Upper lobe of left lung (tissue), 6 donors: ENCODE results near the gene SLC41A3. TPM values are rescaled to one million over a fixed set of nuclear protein-coding genes. Genes with fewer than 3 reads are reported as not detected.

ENCODE experiments used
- ATAC-seq, 2 donors: fragments of 200-7000 bp; cut with Tn5 transposase; one replicate each; pipeline ENCODE4 v1.9.1; 2022; ENCODE audit warnings: mild to moderate bottlenecking in 2 of 2, moderate library complexity in 2 of 2; ENCODE audit not compliant: low FRiP score in 2 of 2
- DNase-seq, 2 donors: peaks; one replicate each; pipeline ENCODE4 v3.0.0-alpha.2; 2019 to 2020
- H3K27ac ChIP-seq, 4 donors: fragments of 200-600 bp; sonication (generic); one replicate each; pipeline ENCODE4 v1.5.1; 2016 to 2019
- H3K27me3 ChIP-seq, 4 donors: fragments of 200-600 bp; sonication (generic); one replicate each; pipeline ENCODE4 v1.5.1; 2017 to 2019
- H3K36me3 ChIP-seq, 4 donors: fragments of 200-600 bp; sonication (generic); one replicate each; pipeline ENCODE4 v1.5.1; 2016 to 2019
- H3K4me1 ChIP-seq, 4 donors: fragments of 200-600 bp; sonication (generic); one replicate each; pipeline ENCODE4 v1.5.1; 2018 to 2019
- H3K4me3 ChIP-seq, 4 donors: fragments of 200-600 bp; sonication (generic); one replicate each; pipeline ENCODE4 v1.5.1; 2017 to 2019; ENCODE audit warnings: mild to moderate bottlenecking in 2 of 4, moderate library complexity in 1 of 4
- H3K9me3 ChIP-seq, 4 donors: fragments of 200-600 bp; sonication (generic); one replicate each; pipeline ENCODE4 v1.5.1; 2018 to 2019
- CTCF ChIP-seq, 6 experiments: fragments of 450-650 bp in 4 of 6; fragments of 200-600 bp in 2 of 6; sonication (generic) in 2 of 6; IDR thresholded peaks; one replicate each; pipeline ENCODE4 v1.5.1; 2016 to 2019; ENCODE audit warnings: antibody characterized with exemption in 6 of 6
- EP300 ChIP-seq, 4 donors: sonication (generic); formaldehyde crosslinking; IDR thresholded peaks; one replicate each; pipeline ENCODE4 v1.5.1; 2017; ENCODE audit warnings: antibody characterized with exemption in 4 of 4, control low read depth in 2 of 4
- POLR2A ChIP-seq, 4 donors: fragments of 450-650 bp; IDR thresholded peaks; one replicate each; pipeline ENCODE4 v1.5.1; 2016 to 2017; ENCODE audit warnings: antibody characterized with exemption in 4 of 4, mild to moderate bottlenecking in 2 of 4
- POLR2AphosphoS5 ChIP-seq, 2 donors: sonication (generic); formaldehyde crosslinking; IDR thresholded peaks; one replicate each; pipeline ENCODE4 v1.5.1; 2017; ENCODE audit warnings: antibody characterized with exemption in 2 of 2
- WGBS, 2 donors: methylation state at CpG; one replicate each; pipeline ENCODE4 v1.1.5; 2017 to 2018; 5-methylcytosine and 5-hydroxymethylcytosine counted together
- total RNA-seq, 6 donors: library from RNA; depleted of rRNA in 4 of 6; stranded (reverse); fragments of >200 nt in 4 of 6; gene quantifications; one replicate each; pipeline versions ENCODE4 v1.1.0 to v1.2.1, GENCODE V29; 2016 to 2021
- donor health status: DM: no; HTN: no; CAD: no; lungs with moderate emphysema.
- donor health status: DM: no; HTN: yes; CAD: no; lungs with severe emphysema.

SLC41A3 gene
- total RNA-seq, 6 donors from 2014 or later = 17.1 to 40.1 (median 32.3) TPM

GRCh38 chr3:126116526-126116925 lies 32.6 kb upstream of the SLC41A3 start:
- peak in 1 of 2 donors; percentile 10 for DNase-seq
- WGBS, 2 donors = 71% methylated on average over 1 of the region's 1 CpG; no CpG with 5 or more reads in 1 of the 2 donors

GRCh38 chr3:126114443-126115386 lies 30.8 kb upstream of the SLC41A3 start:
- DNase-seq (peak in 1 of 2 donors; percentile 15), ATAC-seq (no peak)
- 91 to 96% methylated on average over 11 to 15 of the region's 16 CpGs for WGBS, 2 donors

More at GRCh38 chr3:126116526-126116925, 32.6 kb upstream of the SLC41A3 start:
- no peaks in the 10 kb centered on the region for H3K27me3 ChIP-seq
- H3K4me3 ChIP-seq = no peak overlapping the region
- no peaks in the 10 kb centered on the region for H3K4me1 ChIP-seq
- no peak overlapping the region for H3K27ac ChIP-seq
- TF ChIP-seq POLR2AphosphoS5 (IDR thresholded peaks at IDR 0.05) (no peak), CTCF (IDR thresholded peaks at IDR 0.05) (no peak), POLR2A (IDR thresholded peaks at IDR 0.05) (no peak), EP300 (IDR thresholded peaks at IDR 0.05) (no peak)
- H3K9me3 ChIP-seq = no peaks in the 10 kb centered on the region
- H3K36me3 ChIP-seq = no peaks in the 10 kb centered on the region
- no peak for ATAC-seq

GRCh38 chr3:126113733-126114442 lies 30.0 kb upstream of the SLC41A3 start:
- Histone ChIP-seq H3K4me3 (no peak overlapping the region), H3K9me3 (no peaks in the 10 kb centered on the region), H3K4me1 (no peaks in the 10 kb centered on the region), H3K36me3 (no peaks in the 10 kb centered on the region), H3K27me3 (no peaks in the 10 kb centered on the region), H3K27ac (no peak overlapping the region)
- no peak for ATAC-seq
- TF ChIP-seq CTCF (IDR thresholded peaks at IDR 0.05) = peak in 3 of 6 experiments; percentile 6 to 37 (median 12)
- no peak for TF ChIP-seq EP300 (IDR thresholded peaks at IDR 0.05)
- DNase-seq = peak in 1 of 2 donors; percentile 21
- WGBS, 2 donors = 76% methylated on average over 7 to 9 of the region's 9 CpGs

More at GRCh38 chr3:126114443-126115386, 30.8 kb upstream of the SLC41A3 start:
- Histone ChIP-seq H3K4me1 (no peaks in the 10 kb centered on the region), H3K36me3 (no peaks in the 10 kb centered on the region), H3K27me3 (no peaks in the 10 kb centered on the region), H3K4me3 (no peak overlapping the region), H3K27ac (no peak overlapping the region), H3K9me3 (no peaks in the 10 kb centered on the region)
- TF ChIP-seq CTCF (IDR thresholded peaks at IDR 0.05) (no peak), POLR2A (IDR thresholded peaks at IDR 0.05) (no peak), EP300 (IDR thresholded peaks at IDR 0.05) (no peak), POLR2AphosphoS5 (IDR thresholded peaks at IDR 0.05) (no peak)

GRCh38 chr3:126113238-126113555 lies 29.3 kb upstream of the SLC41A3 start:
- 80 to 91% methylated on average over 4 to 6 of the region's 6 CpGs for WGBS, 2 donors
- DNase-seq (no peak), ATAC-seq (no peak)
- no peaks in the 10 kb centered on the region for H3K9me3 ChIP-seq
- no peak overlapping the region for H3K4me3 ChIP-seq
- no peaks in the 10 kb centered on the region for H3K36me3 ChIP-seq
- no peaks in the 10 kb centered on the region for H3K4me1 ChIP-seq
- TF ChIP-seq CTCF (IDR thresholded peaks at IDR 0.05) (no peak), POLR2A (IDR thresholded peaks at IDR 0.05) (no peak), POLR2AphosphoS5 (IDR thresholded peaks at IDR 0.05) (no peak), EP300 (IDR thresholded peaks at IDR 0.05) (no peak)
- H3K27ac ChIP-seq = no peak overlapping the region
- H3K27me3 ChIP-seq = no peaks in the 10 kb centered on the region
